HUES6 (cell line): Measurements from ENCODE around the gene WBP1L.

Source experiments
- H3K27ac ChIP-seq: 2 replicates; pipeline ENCODE4 v1.7.0; 2013; ENCODE audit warnings: low read depth, mild to moderate bottlenecking, low read length, inconsistent platforms
- H3K27me3 ChIP-seq: 2 replicates; pipeline ENCODE4 v1.6.1; 2013; ENCODE audit warnings: low read length; ENCODE audit not compliant: control insufficient read depth, insufficient read depth
- H3K36me3 ChIP-seq: 2 replicates; pipeline ENCODE4 v1.6.1; 2013; ENCODE audit warnings: low read length; ENCODE audit not compliant: control insufficient read depth, insufficient read depth
- H3K4me1 ChIP-seq: 2 replicates; pipeline ENCODE4 v1.6.1; 2013; ENCODE audit warnings: low read length; ENCODE audit not compliant: control insufficient read depth, insufficient read depth
- H3K4me3 ChIP-seq: 2 replicates; pipeline ENCODE4 v1.5.1; 2013; ENCODE audit warnings: low read depth, low read length
- H3K9ac ChIP-seq: one replicate; pipeline ENCODE4 v1.6.1; 2013; ENCODE audit warnings: mild to moderate bottlenecking, low read length
- H3K9me3 ChIP-seq: 2 replicates; pipeline ENCODE4 v1.6.1; 2013; ENCODE audit warnings: low read depth, low read length; ENCODE audit not compliant: control insufficient read depth, insufficient read depth

Gene WBP1L

GRCh38 chr10:102721954-102722353 is 21.8 kb upstream of the WBP1L start:
- Histone ChIP-seq H3K36me3 (peaks cover 32% of the 10 kb centered on the region), H3K9ac (no peak overlapping the region), H3K27ac (no peak overlapping the region), H3K9me3 (no peaks in the 10 kb centered on the region), H3K27me3 (no peaks in the 10 kb centered on the region), H3K4me3 (no peak overlapping the region), H3K4me1 (peaks cover 18% of the 10 kb centered on the region; the same call in 1 of the 2 replicates)

- no peaks in the 10 kb centered on the region for H3K27me3 ChIP-seq
Observed at GRCh38 chr10:102723989-102724388, 19.8 kb upstream of the WBP1L start.

GRCh38 chr10:102726274-102726673 is 17.5 kb upstream of the WBP1L start:
- Histone ChIP-seq H3K4me3 (no peak overlapping the region), H3K4me1 (no peaks in the 10 kb centered on the region), H3K27ac (no peak overlapping the region), H3K36me3 (peaks cover 58% of the 10 kb centered on the region), H3K9me3 (no peaks in the 10 kb centered on the region), H3K9ac (no peak overlapping the region), H3K27me3 (no peaks in the 10 kb centered on the region)

More at GRCh38 chr10:102723989-102724388, 19.8 kb upstream of the WBP1L start:
- Histone ChIP-seq H3K4me1 (no peaks in the 10 kb centered on the region), H3K9me3 (no peaks in the 10 kb centered on the region), H3K27ac (no peak overlapping the region), H3K36me3 (peaks cover 44% of the 10 kb centered on the region), H3K4me3 (no peak overlapping the region), H3K9ac (no peak overlapping the region)

GRCh38 chr10:102727037-102727818 is 16.5 kb upstream of the WBP1L start:
- Histone ChIP-seq H3K36me3 (peaks cover 62% of the 10 kb centered on the region), H3K4me1 (no peaks in the 10 kb centered on the region), H3K9ac (no peak overlapping the region), H3K27ac (no peak overlapping the region), H3K9me3 (no peaks in the 10 kb centered on the region), H3K27me3 (no peaks in the 10 kb centered on the region), H3K4me3 (no peak overlapping the region)

GRCh38 chr10:102729029-102730026 is 14.4 kb upstream of the WBP1L start:
- no peak overlapping the region for H3K4me3 ChIP-seq
- peaks cover under 1% of the 10 kb centered on the region; the same call in 1 of the 2 replicates for H3K4me1 ChIP-seq
- no peak overlapping the region for H3K27ac ChIP-seq
- no peaks in the 10 kb centered on the region for H3K9me3 ChIP-seq
- no peaks in the 10 kb centered on the region for H3K27me3 ChIP-seq
- H3K36me3 ChIP-seq: peaks cover 73% of the 10 kb centered on the region
- H3K9ac ChIP-seq: no peak overlapping the region

- Histone ChIP-seq H3K27ac (no peak overlapping the region), H3K27me3 (no peaks in the 10 kb centered on the region), H3K9ac (no peak overlapping the region), H3K9me3 (no peaks in the 10 kb centered on the region), H3K36me3 (peaks cover 77% of the 10 kb centered on the region), H3K4me1 (peaks cover 12% of the 10 kb centered on the region; the same call in 1 of the 2 replicates), H3K4me3 (no peak overlapping the region)
Observed at GRCh38 chr10:102731222-102731800, 12.4 kb upstream of the WBP1L start.

GRCh38 chr10:102732661-102733060 is 11.1 kb upstream of the WBP1L start:
- no peaks in the 10 kb centered on the region for H3K9me3 ChIP-seq
- no peak overlapping the region for H3K27ac ChIP-seq
- peaks cover 70% of the 10 kb centered on the region for H3K36me3 ChIP-seq

GRCh38 chr10:102735065-102735562 is 8.6 kb upstream of the WBP1L start:
- no peak overlapping the region for H3K27ac ChIP-seq
- no peak overlapping the region for H3K9ac ChIP-seq
- no peaks in the 10 kb centered on the region for H3K9me3 ChIP-seq
- peaks cover 62% of the 10 kb centered on the region for H3K36me3 ChIP-seq
- peaks cover 16% of the 10 kb centered on the region; the same call in 1 of the 2 replicates for H3K4me1 ChIP-seq
- H3K27me3 ChIP-seq: no peaks in the 10 kb centered on the region
- H3K4me3 ChIP-seq: no peak overlapping the region

More at GRCh38 chr10:102732661-102733060, 11.1 kb upstream of the WBP1L start:
- H3K9ac ChIP-seq: no peak overlapping the region
- H3K27me3 ChIP-seq: no peaks in the 10 kb centered on the region
- peaks cover 12% of the 10 kb centered on the region; the same call in 1 of the 2 replicates for H3K4me1 ChIP-seq
- no peak overlapping the region for H3K4me3 ChIP-seq

- H3K4me3 ChIP-seq: no peak overlapping the region
- H3K9ac ChIP-seq: no peak overlapping the region
- H3K4me1 ChIP-seq: peaks cover 29% of the 10 kb centered on the region; the same call in 1 of the 2 replicates
- no peaks in the 10 kb centered on the region for H3K9me3 ChIP-seq
- peaks cover 32% of the 10 kb centered on the region for H3K36me3 ChIP-seq
- H3K27ac ChIP-seq: no peak overlapping the region
- no peaks in the 10 kb centered on the region for H3K27me3 ChIP-seq
Observed at GRCh38 chr10:102738692-102739121, 5.0 kb upstream of the WBP1L start.

GRCh38 chr10:102740229-102740628 is 3.5 kb upstream of the WBP1L start:
- H3K4me3 ChIP-seq: no peak overlapping the region
- peaks cover 25% of the 10 kb centered on the region; the same call in 1 of the 2 replicates for H3K4me1 ChIP-seq
- no peak overlapping the region for H3K9ac ChIP-seq
- H3K36me3 ChIP-seq: peaks cover 22% of the 10 kb centered on the region
- H3K27me3 ChIP-seq: no peaks in the 10 kb centered on the region
- no peaks in the 10 kb centered on the region for H3K9me3 ChIP-seq
- no peak overlapping the region for H3K27ac ChIP-seq
